NCI-H345 treated with DMSO at 0.1 percent for 48 hours (cell line): Measurements from ENCODE around the gene ATG7.
"Not testable (repeated sequence)": the region's sequence is repeated elsewhere in the genome, so short reads cannot be mapped to it uniquely, and the experiment has no call there.

Experiments
- DNase-seq: peaks from one replicate; lab custom pipeline; 2025; ENCODE audit not compliant: unreplicated experiment; lab: John Stamatoyannopoulos, UW

The ATG7 gene

GRCh38 chr3:11384074-11384473 lies 111.9 kb downstream of the ATG7 start:
- no peak for DNase-seq

GRCh38 chr3:11385326-11385725 lies 113.1 kb downstream of the ATG7 start:
- DNase-seq, result no peak

GRCh38 chr3:11385891-11386290 lies 113.7 kb downstream of the ATG7 start:
- no peak for DNase-seq

GRCh38 chr3:11386465-11387113 lies 114.4 kb downstream of the ATG7 start:
- no peak for DNase-seq

- DNase-seq, result no peak
These were observed 117.4 kb downstream of the ATG7 start for GRCh38 chr3:11389386-11390268.

GRCh38 chr3:11390411-11391131 lies 118.4 kb downstream of the ATG7 start:
- DNase-seq, result no peak

- DNase-seq, result no peak
These were observed 119.1 kb downstream of the ATG7 start for GRCh38 chr3:11391174-11391879.

- DNase-seq, result no peak
These were observed 120.0 kb downstream of the ATG7 start for GRCh38 chr3:11392014-11392859.

GRCh38 chr3:11392860-11393114 lies 120.6 kb downstream of the ATG7 start:
- DNase-seq, result no peak

GRCh38 chr3:11393401-11393800 lies 121.2 kb downstream of the ATG7 start:
- DNase-seq, result no peak

- DNase-seq, result no peak
These were observed 122.2 kb downstream of the ATG7 start for GRCh38 chr3:11394392-11394791.

GRCh38 chr3:11400213-11400612 lies 128.0 kb downstream of the ATG7 start:
- DNase-seq, result no peak

GRCh38 chr3:11401434-11401833 lies 129.2 kb downstream of the ATG7 start:
- DNase-seq, result no peak

GRCh38 chr3:11405323-11405722 lies 133.1 kb downstream of the ATG7 start:
- DNase-seq, result no peak

- no peak for DNase-seq
These were observed 135.4 kb downstream of the ATG7 start for GRCh38 chr3:11407644-11408043.

- not testable (repeated sequence) for DNase-seq
These were observed 136.2 kb downstream of the ATG7 start for GRCh38 chr3:11408324-11408859.

- no peak for DNase-seq
These were observed 138.4 kb downstream of the ATG7 start for GRCh38 chr3:11410564-11410963.

GRCh38 chr3:11411956-11412355 lies 139.8 kb downstream of the ATG7 start:
- DNase-seq, result no peak

- DNase-seq, result no peak
These were observed 140.9 kb downstream of the ATG7 start for GRCh38 chr3:11413071-11413470.

GRCh38 chr3:11415099-11415498 lies 142.9 kb downstream of the ATG7 start:
- DNase-seq, result no peak
